COLO668 (cell line): ENCODE data around the gene SEMG1.

Source experiments
- DNase-seq: peaks from one replicate; lab custom pipeline; 2025; ENCODE audit not compliant: unreplicated experiment; lab: John Stamatoyannopoulos, UW

Gene SEMG1

DNA sequence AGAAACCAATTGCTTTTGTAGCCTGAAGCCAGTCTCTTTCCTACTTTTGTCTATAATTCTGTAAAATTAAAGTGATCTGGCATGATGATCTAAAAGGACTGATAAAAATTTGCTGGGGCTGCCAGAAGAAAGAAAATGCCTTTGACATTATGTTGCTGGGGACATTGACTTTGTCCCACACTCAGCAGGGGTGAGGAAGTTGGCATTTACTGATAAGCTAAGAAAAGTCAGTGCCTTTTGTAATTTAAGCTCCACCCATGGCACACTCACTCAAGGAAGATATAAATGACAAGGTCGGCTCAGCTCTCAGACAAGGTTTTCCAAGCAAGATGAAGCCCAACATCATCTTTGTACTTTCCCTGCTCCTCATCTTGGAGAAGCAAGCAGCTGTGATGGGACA lies at the start of gene SEMG1:
Gene SEMG1 (plus strand): TSS at position 309 of the 400 bp plus-strand sequence. CDS start 21 bp downstream, at position 330.
- no peak for DNase-seq

- no peak for DNase-seq
Observed at GRCh38 chr20:45157962-45158361, 48.9 kb upstream of the SEMG1 start.

- no peak for DNase-seq
Observed at GRCh38 chr20:45163083-45163803, 43.6 kb upstream of the SEMG1 start.

GRCh38 chr20:45164906-45165305 lies 41.9 kb upstream of the SEMG1 start:
- DNase-seq: no peak

GRCh38 chr20:45173522-45173921 lies 33.3 kb upstream of the SEMG1 start:
- no peak for DNase-seq

GRCh38 chr20:45174434-45175364 lies 32.1 kb upstream of the SEMG1 start, which contains the start of gene PI3:
TSS of gene PI3 (plus strand) at chr20:45174902. CDS start at chr20:45174923, 21 bp downstream.
- no peak for DNase-seq

DNA sequence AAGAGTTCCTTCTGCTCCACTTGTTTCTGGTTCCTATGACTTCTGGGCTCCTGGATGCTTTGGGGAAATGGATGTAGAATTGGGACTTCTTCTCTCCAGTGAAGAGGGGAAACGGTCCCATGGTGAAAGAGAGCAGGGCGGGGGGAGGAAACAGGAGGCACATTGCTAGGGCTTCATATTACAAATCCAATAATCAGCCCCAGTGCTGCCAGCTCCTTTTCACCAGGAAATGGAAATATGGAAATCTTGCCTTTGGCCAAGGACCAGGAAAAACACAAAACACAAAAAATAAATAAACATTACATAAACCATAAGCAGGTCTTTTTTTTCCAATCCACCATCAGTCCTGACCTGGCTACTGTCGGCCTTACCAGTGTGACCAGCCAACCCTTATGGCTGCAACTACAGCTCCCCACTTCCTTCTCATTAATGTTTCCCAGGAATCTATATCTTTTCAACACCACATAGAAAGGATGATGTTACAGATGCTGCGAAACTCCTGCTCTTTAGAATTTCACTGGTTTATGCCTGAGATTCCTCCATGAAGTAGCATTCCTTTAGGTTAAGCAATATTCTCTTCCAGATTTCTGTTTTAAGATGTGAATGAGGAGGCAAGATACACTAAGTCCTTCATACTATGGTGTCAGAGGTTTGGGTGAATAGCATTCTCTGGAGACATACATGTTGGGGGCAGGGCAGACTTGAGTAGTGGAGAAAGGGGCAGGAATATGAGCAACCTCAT lies 30.1 kb upstream of the SEMG1 start:
- no peak for DNase-seq

DNA sequence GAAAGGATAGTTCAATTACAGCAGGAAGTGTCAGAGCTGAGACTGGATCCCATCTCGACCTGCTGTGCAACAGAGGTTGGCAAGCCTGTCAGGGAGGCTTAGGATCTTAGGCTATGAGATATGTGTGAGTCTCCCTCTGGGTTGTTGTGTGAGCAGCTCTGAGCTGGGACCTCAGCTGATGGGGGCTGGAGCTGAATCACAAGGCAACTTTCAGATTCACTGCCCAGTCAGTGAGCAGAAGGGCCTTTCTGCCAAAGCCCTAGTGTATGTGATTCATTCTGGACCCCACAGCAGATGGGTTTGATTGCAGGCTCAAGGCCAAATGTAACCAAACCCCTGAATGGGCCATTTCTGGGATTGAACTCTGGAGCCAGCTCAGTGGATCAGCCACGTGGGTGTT lies 27.7 kb upstream of the SEMG1 start:
- DNase-seq: no peak

- DNase-seq: no peak
Observed at GRCh38 chr20:45181639-45182038, 25.2 kb upstream of the SEMG1 start.

GRCh38 chr20:45183084-45183483 lies 23.7 kb upstream of the SEMG1 start:
- no peak for DNase-seq

GRCh38 chr20:45187693-45188092 lies 19.1 kb upstream of the SEMG1 start:
- peak; percentile 20 for DNase-seq

DNA sequence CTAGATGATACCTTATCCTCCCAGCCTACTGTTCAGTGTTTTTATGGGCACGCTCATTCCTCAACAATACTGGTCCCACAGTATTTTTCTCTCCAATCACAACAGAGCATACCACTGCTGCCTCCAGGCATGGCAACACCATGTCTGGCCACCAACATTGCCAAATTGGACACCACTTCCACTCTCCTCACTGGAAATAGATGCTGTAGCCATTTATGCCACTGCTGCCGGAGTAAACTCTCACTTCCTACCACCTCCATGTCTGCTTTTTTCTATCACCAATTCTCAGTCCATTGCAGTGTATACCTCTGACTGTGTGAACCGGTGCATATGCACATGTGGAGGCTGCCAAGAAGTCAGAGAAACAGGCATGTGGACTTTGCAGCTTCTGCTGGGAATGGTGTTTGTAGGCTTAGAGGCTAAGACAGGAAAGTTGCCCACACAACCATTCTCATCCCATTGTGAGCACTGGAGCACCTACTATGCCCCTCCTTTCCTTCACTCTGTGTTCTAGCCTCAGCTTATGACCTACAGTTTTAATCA lies 17.7 kb upstream of the SEMG1 start:
- no peak for DNase-seq

DNA sequence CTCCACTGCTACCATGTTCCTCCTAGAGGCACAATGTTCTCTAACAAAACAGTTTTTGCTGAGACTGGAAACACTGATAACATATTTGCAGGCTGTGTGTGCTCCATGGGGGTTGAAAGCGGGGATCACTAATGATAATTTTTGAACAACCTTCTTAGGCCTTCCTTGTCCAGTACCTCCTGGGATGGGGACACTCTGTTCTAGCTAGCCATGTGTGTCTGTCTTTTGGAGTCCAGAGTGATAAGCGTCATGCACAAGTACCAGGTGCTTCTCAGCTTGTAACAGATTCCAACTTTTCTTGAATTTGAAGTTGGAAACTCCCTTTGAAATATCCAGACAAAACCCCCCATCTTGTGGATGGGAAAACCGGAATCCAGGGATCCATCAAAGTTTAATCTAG lies 17.0 kb upstream of the SEMG1 start:
- DNase-seq: no peak

- no peak for DNase-seq
Observed at GRCh38 chr20:45191926-45192325, 14.9 kb upstream of the SEMG1 start.

DNA sequence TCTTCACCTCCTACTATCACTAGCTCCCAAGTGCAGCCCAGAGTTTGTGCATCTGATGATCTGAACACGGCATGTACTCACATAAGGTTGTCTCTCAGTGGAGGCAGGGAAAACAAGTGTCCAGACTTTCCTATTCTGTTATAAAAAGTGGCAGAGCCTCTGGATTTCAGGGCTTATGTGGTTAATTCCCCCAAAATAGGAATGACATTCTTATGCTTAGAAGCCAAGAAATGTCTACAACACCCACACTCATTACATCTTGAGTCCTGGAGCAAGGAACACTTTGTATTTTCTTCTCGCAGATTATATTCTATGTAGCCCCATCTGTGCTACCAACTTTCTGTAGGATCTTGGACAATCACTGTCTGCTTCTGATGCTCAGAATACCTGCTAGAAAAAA lies 13.5 kb upstream of the SEMG1 start:
- no peak for DNase-seq

GRCh38 chr20:45209924-45210323 lies 3.1 kb downstream of the SEMG1 start:
- no peak for DNase-seq

GRCh38 chr20:45211569-45212474 lies 5.0 kb downstream of the SEMG1 start:
- no peak for DNase-seq

- no peak for DNase-seq
Observed at GRCh38 chr20:45212836-45213235, 6.0 kb downstream of the SEMG1 start.

GRCh38 chr20:45218124-45218523 lies 11.3 kb downstream of the SEMG1 start:
- no peak for DNase-seq

GRCh38 chr20:45218636-45219035 lies 11.8 kb downstream of the SEMG1 start:
- DNase-seq: no peak
